H1 (cell line): Measurements from ENCODE around the gene CTBP2. TPM values are rescaled to one million over a fixed set of nuclear protein-coding genes. Genes with fewer than 3 reads are reported as not detected.

Experiments
- CTCF ChIA-PET: fragments of 300-600 bp; sonication (Branson Sonifier 250); formaldehyde crosslinking; loops from one replicate; lab custom pipeline; 2021; ENCODE audit not compliant: partially characterized antibody; lab: Charles Lee
- POLR2A ChIA-PET: fragments of 300-600 bp; sonication (Branson Sonifier 250); formaldehyde crosslinking; loops from one replicate; lab custom pipeline; 2021; ENCODE audit warnings: inconsistent platforms; ENCODE audit not compliant: partially characterized antibody; lab: Charles Lee
- DNase-seq, 2 experiments: peaks; one replicate each; pipeline versions ENCODE4 v3.0.0 to v3.0.0-alpha.2; 2010 to 2022; ENCODE audit warnings: low spot score in 2 of 2, low read depth in 1 of 2, mixed read lengths in 1 of 2
- FAIRE-seq: peaks from 2 replicates; lab custom pipeline; 2011; peaks lifted over from hg19 to GRCh38; lab: Jason Lieb, UNC
- H2AFZ ChIP-seq: 2 replicates; pipeline ENCODE4 v1.8.1; 2012; ENCODE audit warnings: low read length, inconsistent platforms
- H2AK5ac ChIP-seq: 2 replicates; pipeline ENCODE4 v1.6.1; 2013; ENCODE audit warnings: low read depth, low read length
- H2BK120ac ChIP-seq: replicated peaks from 2 replicates; pipeline ENCODE3; 2013; ENCODE audit warnings: low read depth, low read length, inconsistent platforms
- H2BK12ac ChIP-seq: 2 replicates; pipeline ENCODE4 v1.6.1; 2013; ENCODE audit warnings: low read depth, low read length
- H2BK15ac ChIP-seq: 2 replicates; pipeline ENCODE4 v1.6.1; 2013; ENCODE audit warnings: low read length
- H2BK20ac ChIP-seq: 2 replicates; pipeline ENCODE4 v1.6.1; 2013; ENCODE audit warnings: low read length
- H2BK5ac ChIP-seq: 2 replicates; pipeline ENCODE4 v1.6.1; 2013; ENCODE audit warnings: low read depth, low read length
- H3K14ac ChIP-seq: 2 replicates; pipeline ENCODE4 v1.6.1; 2013; ENCODE audit warnings: inconsistent platforms; ENCODE audit not compliant: insufficient read length
- H3K18ac ChIP-seq: 2 replicates; pipeline ENCODE4 v1.6.1; 2013; ENCODE audit warnings: low read length; ENCODE audit errors: extremely low read depth
- H3K23ac ChIP-seq: 2 replicates; pipeline ENCODE4 v1.6.1; 2013; ENCODE audit warnings: inconsistent platforms; ENCODE audit not compliant: insufficient read length
- H3K23me2 ChIP-seq: 2 replicates; pipeline ENCODE4 v1.6.1; 2013; ENCODE audit warnings: low read depth, low read length
- H3K27ac ChIP-seq: 2 replicates; pipeline ENCODE4 v1.6.1; 2011; ENCODE audit warnings: low read depth, low read length, inconsistent platforms
- H3K27me3 ChIP-seq, 4 experiments: replicated peaks in 1 of 4; 1 replicate in 1 of 4; 2 replicates in 3 of 4; pipeline versions ENCODE4 v1.6.1 to v1.8.1; 2011 to 2013; ENCODE audit warnings: low read length in 3 of 4, mild to moderate bottlenecking in 3 of 4, inconsistent platforms in 2 of 4, mixed read lengths in 2 of 4, moderate library complexity in 1 of 4; ENCODE audit not compliant: control insufficient read depth in 3 of 4, insufficient read depth in 3 of 4; ENCODE audit errors: extremely low read depth in 1 of 4
- H3K36me3 ChIP-seq, 4 experiments: 2 replicates each; pipeline versions ENCODE4 v1.6.1 to v1.8.1; 2011 to 2013; ENCODE audit warnings: mild to moderate bottlenecking in 4 of 4, low read length in 3 of 4, moderate library complexity in 2 of 4, control low read depth in 1 of 4, inconsistent platforms in 1 of 4; ENCODE audit not compliant: insufficient read depth in 4 of 4, control insufficient read depth in 2 of 4
- H3K4ac ChIP-seq: replicated peaks from 2 replicates; pipeline ENCODE3; 2013; ENCODE audit warnings: low read length, low read depth, mixed read lengths, inconsistent platforms; ENCODE audit not compliant: insufficient read length
- H3K4me1 ChIP-seq, 4 experiments: replicated peaks in 1 of 4; 1 replicate in 1 of 4; 2 replicates in 3 of 4; pipeline versions ENCODE4 v1.6.1 to v1.8.1; 2011 to 2013; ENCODE audit warnings: low read length in 3 of 4, inconsistent platforms in 2 of 4, mixed read lengths in 1 of 4; ENCODE audit not compliant: insufficient read depth in 4 of 4, control insufficient read depth in 3 of 4
- H3K4me2 ChIP-seq, 2 experiments: 2 replicates each; pipeline versions ENCODE4 v1.6.1 to v1.8.1; 2011 to 2013; ENCODE audit warnings: low read depth in 2 of 2, low read length in 2 of 2, control low read depth in 1 of 2, inconsistent platforms in 1 of 2, mild to moderate bottlenecking in 1 of 2; ENCODE audit not compliant: insufficient read depth in 1 of 2
- H3K4me3 ChIP-seq, 4 experiments: fragments of 200-600, 300-600 bp in 1 of 4; sonication (generic), shearing (Covaris generic), sonication (Bioruptor Twin) in 1 of 4; 2 replicates each; pipeline versions ENCODE4 v1.5.1 to v1.8.1; 2011 to 2016; ENCODE audit warnings: low read length in 4 of 4, low read depth in 3 of 4, control low read depth in 2 of 4, inconsistent platforms in 2 of 4, mild to moderate bottlenecking in 2 of 4, mixed read lengths in 1 of 4, moderate library complexity in 1 of 4; ENCODE audit not compliant: insufficient read depth in 2 of 4; ENCODE audit errors: extremely low read depth in 1 of 4
- H3K56ac ChIP-seq: replicated peaks from 2 replicates; pipeline ENCODE3; 2013; ENCODE audit warnings: low read depth, mild to moderate bottlenecking, mixed read lengths, low read length, inconsistent platforms; ENCODE audit not compliant: insufficient read length
- H3K79me1 ChIP-seq: 2 replicates; pipeline ENCODE4 v1.6.1; 2013; ENCODE audit warnings: low read depth, low read length, control low read depth
- H3K79me2 ChIP-seq, 2 experiments: 2 replicates each; pipeline versions ENCODE4 v1.6.1 to v1.8.1; 2012 to 2013; ENCODE audit warnings: low read length in 2 of 2, mild to moderate bottlenecking in 2 of 2, inconsistent platforms in 1 of 2; ENCODE audit not compliant: insufficient read depth in 2 of 2, control insufficient read depth in 1 of 2
- H3K9ac ChIP-seq, 4 experiments: replicated peaks in 1 of 4; 1 replicate in 1 of 4; 2 replicates in 3 of 4; pipeline versions ENCODE4 v1.6.1 to v1.8.1; 2011 to 2013; ENCODE audit warnings: low read depth in 3 of 4, low read length in 3 of 4, control low read depth in 2 of 4, mild to moderate bottlenecking in 2 of 4, moderate library complexity in 2 of 4, inconsistent platforms in 1 of 4; ENCODE audit errors: extremely low read depth in 1 of 4
- H3K9me3 ChIP-seq, 2 experiments: 2 replicates each; pipeline versions ENCODE4 v1.6.1 to v1.8.1; 2012 to 2013; ENCODE audit warnings: mild to moderate bottlenecking in 2 of 2, moderate library complexity in 2 of 2, control low read depth in 1 of 2, inconsistent platforms in 1 of 2, low read depth in 1 of 2, low read length in 1 of 2, mixed read lengths in 1 of 2; ENCODE audit not compliant: insufficient read depth in 2 of 2
- H4K20me1 ChIP-seq, 2 experiments: replicated peaks in 1 of 2; 2 replicates each; pipeline versions ENCODE3 to v1.8.1; 2011 to 2013; ENCODE audit warnings: inconsistent platforms in 2 of 2, low read length in 2 of 2, mild to moderate bottlenecking in 1 of 2; ENCODE audit not compliant: insufficient read depth in 2 of 2, control insufficient read depth in 1 of 2
- H4K5ac ChIP-seq: 2 replicates; pipeline ENCODE4 v1.6.1; 2013; ENCODE audit warnings: low read length, low read depth, mixed read lengths, inconsistent platforms; ENCODE audit not compliant: insufficient read length
- H4K8ac ChIP-seq: 2 replicates; pipeline ENCODE4 v1.8.0; 2013; ENCODE audit warnings: mild to moderate bottlenecking, moderate library complexity, low read length, inconsistent platforms; ENCODE audit not compliant: insufficient read depth; ENCODE audit errors: extremely low read depth
- H4K91ac ChIP-seq: replicated peaks from 2 replicates; pipeline ENCODE3; 2013; ENCODE audit warnings: low read length, mixed read lengths, inconsistent platforms; ENCODE audit not compliant: insufficient read length
- POLR2AphosphoS5 ChIP-seq: IDR thresholded peaks from 2 replicates; pipeline ENCODE4 v1.6.1; 2011; ENCODE audit warnings: low read depth, low read length
- POU5F1 ChIP-seq: IDR thresholded peaks from 2 replicates; pipeline ENCODE4 v1.6.1; 2011; ENCODE audit warnings: low read depth, mild to moderate bottlenecking, low read length, moderate library complexity
- RNF2 ChIP-seq: fragments of 200-900, 300-1000 bp; sonication (generic); IDR thresholded peaks from 2 replicates; pipeline ENCODE4 v1.7.1; 2016; ENCODE audit warnings: borderline replicate concordance, low read depth, mild to moderate bottlenecking, antibody characterized with exemption, low read length; ENCODE audit not compliant: poor library complexity, severe bottlenecking; ENCODE audit errors: missing control alignments
- SP4 ChIP-seq: IDR thresholded peaks from 2 replicates; pipeline ENCODE4 v1.6.1; 2012; ENCODE audit warnings: low read length, inconsistent platforms
- WGBS, 2 experiments: shearing (Covaris generic) in 1 of 2; methylation state at CpG; one replicate each; pipeline versions ENCODE4 v1.1.6 to v1.1.7; 2013 to 2015; ENCODE audit warnings: low lambda C conversion rate in 2 of 2, mixed read lengths in 2 of 2, inconsistent platforms in 1 of 2, low coverage in 1 of 2, missing lambda C conversion rate in 1 of 2; ENCODE audit not compliant: insufficient replicate concordance in 2 of 2, insufficient coverage in 1 of 2, insufficient read length in 1 of 2; ENCODE audit errors: extremely low coverage in 1 of 2, missing lambda C conversion rate in 1 of 2; 5-methylcytosine and 5-hydroxymethylcytosine counted together
- polyA plus RNA-seq, 7 experiments: library from polyadenylated mRNA; depleted of rRNA in 3 of 7; stranded (reverse) in 5 of 7; unstranded in 2 of 7; fragments of >200 nt in 5 of 7; fragments of 200-250 nt in 2 of 7; gene quantifications; 1 replicate in 5 of 7; 2 replicates in 1 of 7; 4 replicates in 1 of 7; pipeline versions ENCODE4 v1.2.1 to v1.2.3, GENCODE V29; 2011 to 2013; ENCODE audit warnings: missing spikeins in 2 of 7, mixed read lengths in 2 of 7
- total RNA-seq: library from RNA; stranded (reverse); fragmentation: NEBNext Ultra II Directional; extraction: Animal tissue kit (Norgen Biotek cat#: 25700); gene quantifications from 2 replicates; pipeline ENCODE4 v1.2.1, GENCODE V29; 2021

Gene CTBP2
- total and polyA plus RNA-seq, 2 of the 8 experiments (the other 6 are each of a cell fraction or from before 2014, with no cell fraction given) = 208 to 221 TPM

DNA sequence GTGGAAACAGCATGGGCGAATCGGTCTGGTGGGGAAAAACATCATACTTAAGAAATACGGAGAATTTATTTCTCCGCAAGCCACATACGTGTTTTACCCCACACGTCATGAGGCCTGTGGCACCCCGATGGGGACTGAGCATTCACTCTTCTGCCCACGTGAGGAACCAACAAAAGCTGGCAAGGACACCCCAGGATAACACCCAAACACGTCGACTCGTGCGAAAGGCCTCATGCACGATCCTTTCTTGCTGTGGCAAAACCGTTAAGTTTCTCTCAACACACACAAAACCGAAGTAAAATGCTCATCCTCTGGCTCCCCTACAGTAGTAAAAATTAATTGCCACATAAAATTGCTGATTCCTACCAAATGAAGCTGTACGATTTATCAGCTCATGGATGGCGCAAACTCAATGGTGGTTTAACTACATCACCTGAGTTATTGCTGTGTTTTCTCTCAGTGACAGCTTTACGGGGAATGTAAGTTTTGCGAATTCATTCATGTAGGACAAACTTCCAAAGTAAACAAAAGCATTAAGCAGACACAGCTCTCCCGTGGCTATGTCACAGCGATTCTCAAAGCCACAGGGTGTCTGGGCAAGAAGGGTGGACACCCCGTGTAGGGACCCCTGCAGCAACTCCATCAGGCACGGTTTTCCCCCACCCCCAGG, 97.0 kb downstream of the CTBP2 start:
- Histone ChIP-seq H2AK5ac (no peak overlapping the region), H4K8ac (peak overlapping the region; percentile 7; the same call in 1 of the 2 replicates), H2BK20ac (no peak overlapping the region), H3K27ac (no peak overlapping the region), H2AFZ (no peak overlapping the region), H3K14ac (no peak overlapping the region), H3K23ac (no peak overlapping the region), H4K5ac (no peak overlapping the region), H3K9me3 (no peaks in the 10 kb centered on the region), H3K27me3 (no peaks in the 10 kb centered on the region), H3K23me2 (no peaks in the 10 kb centered on the region), H3K4me1 (peaks cover 0 to 36% (median 8%) of the 10 kb centered on the region in 4 experiments; a peak in 6 of 7 replicates), H3K9ac (no peak overlapping the region), H2BK15ac (no peak overlapping the region), H2BK5ac (no peak overlapping the region), H3K4me2 (no peak overlapping the region), H2BK12ac (no peak overlapping the region), H4K91ac (no peak overlapping the region), H3K79me1 (peaks cover 22% of the 10 kb centered on the region), H4K20me1 (peaks cover 60 to 69% of the 10 kb centered on the region in 2 experiments), H3K56ac (no peak overlapping the region), H3K36me3 (peaks cover 0 to 40% (median 4%) of the 10 kb centered on the region in 4 experiments; a peak in 5 of 8 replicates), H3K4me3 (no peak overlapping the region), H3K79me2 (peaks cover 15 to 100% of the 10 kb centered on the region in 2 experiments), H3K18ac (no peak overlapping the region), H3K4ac (no peak overlapping the region), H2BK120ac (no peak overlapping the region)
- WGBS, 2 experiments = 88% methylated on average over 23 of the region's 23 CpGs; no CpG with 5 or more reads in 1 of the 2 experiments
- DNase-seq (no peak), FAIRE-seq (no peak)
- ChIA-PET POLR2A (interaction anchor here (1.8 to 2.9 kb wide), 3 partner anchors 12 to 20 kb away, joined by 7 to 9 read pairs (median 9); no protein-coding TSS in a partner anchor), CTCF (interaction anchor here (0.6 to 10.1 kb wide), 11 partner anchors 9 to 90 kb away, joined by 3 to 110 read pairs (median 7); no protein-coding TSS in a partner anchor)
- TF ChIP-seq POLR2AphosphoS5 (0 out of 2 replicates have a peak, but pooled peaks have one; percentile 27), POU5F1 (no peak), RNF2 (no peak), SP4 (no peak)
